Stimulated activated CD4-positive, alpha-beta T cell treated with anti-CD3 and anti-CD28 coated beads, Interleukin-4, amount 100 ng/mL, for 4 hours (primary cell): Measurements from ENCODE around the gene FOXG1.

Experiments used
- DNase-seq, 2 experiments: peaks; one replicate each; pipeline ENCODE4 v3.0.0-alpha.2; 2020

FOXG1 gene

DNA sequence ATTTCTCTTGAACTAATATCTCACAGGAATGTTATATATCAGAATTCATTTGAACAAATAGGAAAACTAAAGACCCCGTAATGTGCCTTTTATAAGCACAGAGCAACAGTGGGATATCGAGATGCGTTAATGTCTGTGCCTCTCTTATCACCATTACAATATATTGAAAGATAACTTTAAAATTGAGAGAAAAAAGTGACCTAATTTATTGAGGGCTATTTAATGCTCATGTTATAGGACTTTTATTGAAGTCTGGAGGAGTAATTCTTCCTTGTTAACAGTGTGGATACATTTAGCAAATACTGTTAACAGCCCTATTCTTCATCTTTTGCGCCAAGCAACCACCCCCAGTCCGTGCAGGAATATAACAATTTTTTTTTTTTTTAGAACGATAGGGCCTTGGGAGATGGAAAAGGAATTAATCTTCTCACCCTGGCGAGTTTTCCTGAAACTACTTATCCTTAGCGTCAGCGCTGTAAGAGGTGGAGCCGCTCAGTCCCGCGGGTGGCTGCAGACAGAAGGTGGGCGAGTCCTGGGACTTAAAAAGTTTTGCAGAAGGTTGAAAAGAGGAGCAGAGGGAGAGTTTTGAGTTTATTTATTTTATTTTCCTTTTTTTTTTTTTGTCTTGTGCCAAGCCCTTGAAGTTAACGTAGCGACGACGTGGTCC is 11.0 kb downstream of the FOXG1 start:
- DNase-seq, result no peak

DNA sequence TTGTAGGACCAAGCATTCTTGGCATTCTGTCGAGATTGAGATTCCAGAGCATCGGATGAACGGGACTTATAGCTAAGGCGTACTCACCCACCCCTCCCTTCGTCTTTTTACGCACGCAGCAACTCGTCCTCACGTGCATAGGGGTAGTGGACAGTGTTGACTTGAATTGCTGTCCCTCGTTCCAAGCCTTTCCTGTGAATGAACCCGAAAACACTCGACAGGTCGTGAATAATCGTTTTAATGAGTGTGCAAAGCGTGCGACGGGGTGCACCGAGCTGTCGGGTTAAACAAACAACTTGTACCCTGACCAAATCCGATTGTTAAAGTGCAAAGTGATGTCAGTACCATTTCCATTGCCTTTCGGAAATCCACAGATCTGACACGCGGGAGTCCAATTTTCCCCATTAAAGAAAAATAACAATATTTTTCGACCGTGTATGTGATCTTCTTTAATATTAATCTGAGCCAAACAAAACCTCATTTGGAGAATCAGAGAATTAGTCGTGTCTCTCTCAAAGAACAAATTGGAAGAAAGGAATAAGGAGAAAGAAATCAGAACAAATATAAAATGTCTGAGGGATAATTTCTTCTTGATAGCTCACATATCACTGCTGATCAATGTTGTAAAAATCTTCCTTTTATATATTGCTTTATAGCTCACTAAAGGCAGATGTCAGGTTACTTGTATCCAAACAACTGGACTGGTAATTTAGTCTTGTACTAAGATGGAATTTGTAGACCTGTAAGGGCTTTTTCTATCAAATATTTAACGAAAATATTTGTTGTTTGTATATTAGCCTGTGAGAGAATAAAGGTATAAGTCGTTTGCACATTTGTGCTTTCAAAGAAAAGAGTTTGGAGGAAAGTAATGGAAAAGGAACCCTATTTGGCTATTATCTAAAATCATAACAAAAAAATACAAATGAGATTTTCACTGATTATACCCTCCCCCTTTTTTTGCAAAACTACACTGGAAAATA is 11.8 kb downstream of the FOXG1 start:
- no peak for DNase-seq

DNA sequence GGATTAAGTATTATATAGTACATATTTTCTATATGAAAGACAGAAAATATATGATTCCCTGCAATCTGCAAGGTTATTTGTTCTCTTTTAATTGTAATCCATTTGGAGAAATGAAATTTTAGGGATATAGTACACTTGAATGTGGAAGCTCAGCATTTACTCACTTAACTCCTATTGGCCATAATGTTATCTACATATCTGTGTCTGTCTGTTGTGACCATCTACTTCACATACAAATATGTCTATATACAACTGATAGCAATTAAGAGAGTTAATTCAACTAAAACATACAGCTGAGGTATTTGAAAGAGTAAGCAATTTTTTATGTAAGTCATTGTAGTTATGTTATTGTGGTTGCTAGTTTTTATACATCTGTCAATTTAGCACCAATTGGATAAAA is 12.9 kb downstream of the FOXG1 start:
- DNase-seq, result no peak

DNA sequence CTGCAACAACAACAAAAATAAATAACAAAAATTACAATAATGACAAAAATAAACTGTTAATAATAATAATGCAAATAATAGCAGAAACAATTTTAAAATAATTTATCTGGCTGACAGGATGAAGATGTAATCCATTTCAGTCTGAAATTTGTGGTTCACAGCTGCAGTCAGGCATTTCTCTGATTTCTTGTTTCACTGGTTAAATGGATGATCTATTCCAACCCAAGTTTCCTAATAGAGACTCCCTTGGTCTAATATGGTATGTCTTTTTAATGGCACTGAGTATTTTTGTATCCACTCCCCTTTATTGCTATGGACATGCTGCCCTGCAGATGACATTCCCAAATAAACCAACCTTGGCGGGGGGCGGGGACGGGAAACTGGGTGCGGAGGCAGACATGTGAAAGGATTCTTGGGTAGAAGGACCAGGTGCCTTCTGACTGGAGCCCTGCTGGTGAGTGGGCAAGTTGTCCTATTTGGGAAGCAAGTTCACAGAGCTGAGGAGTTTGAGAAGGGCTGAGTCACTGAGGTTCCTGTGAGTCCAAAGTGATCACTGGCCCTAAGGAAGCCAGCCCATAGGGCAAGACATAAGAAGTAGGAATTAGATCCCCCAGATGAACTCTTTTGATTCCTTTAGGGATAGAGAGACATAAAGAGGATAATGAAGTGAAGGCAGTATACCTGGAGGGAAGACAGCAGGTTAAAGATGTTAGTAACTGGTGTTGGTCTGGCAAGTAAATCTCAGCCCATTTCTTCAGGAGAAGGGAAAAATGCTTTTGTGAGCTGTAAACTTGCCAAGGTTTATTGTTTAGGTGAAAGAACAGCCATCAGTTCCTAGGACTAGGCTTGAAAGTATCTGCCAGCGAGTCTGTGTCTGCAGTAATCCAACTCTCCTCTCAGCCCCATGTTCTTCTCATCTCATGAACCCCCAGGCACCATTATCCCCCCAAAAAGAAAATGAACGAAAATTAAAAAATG is 14.5 kb downstream of the FOXG1 start:
- no peak for DNase-seq

DNA sequence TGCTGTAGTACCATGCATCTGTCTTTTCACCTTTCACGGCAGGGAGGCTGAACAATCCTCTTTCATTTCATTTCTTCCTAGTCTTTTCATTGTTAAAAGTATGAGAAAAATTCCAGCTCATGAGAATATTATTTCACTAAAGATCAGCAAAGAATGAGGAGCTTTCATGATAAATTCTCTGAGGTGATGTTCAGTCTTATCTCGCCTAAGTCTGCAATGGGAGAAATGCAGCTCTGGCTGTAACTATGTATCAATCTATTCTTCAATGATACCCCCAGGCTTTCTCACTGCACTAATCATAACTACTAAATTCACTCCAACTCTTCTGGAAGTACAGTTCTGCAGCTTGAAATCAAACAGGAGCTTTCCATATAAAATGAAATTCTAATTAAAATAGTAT is 15.7 kb downstream of the FOXG1 start:
- no peak for DNase-seq

DNA sequence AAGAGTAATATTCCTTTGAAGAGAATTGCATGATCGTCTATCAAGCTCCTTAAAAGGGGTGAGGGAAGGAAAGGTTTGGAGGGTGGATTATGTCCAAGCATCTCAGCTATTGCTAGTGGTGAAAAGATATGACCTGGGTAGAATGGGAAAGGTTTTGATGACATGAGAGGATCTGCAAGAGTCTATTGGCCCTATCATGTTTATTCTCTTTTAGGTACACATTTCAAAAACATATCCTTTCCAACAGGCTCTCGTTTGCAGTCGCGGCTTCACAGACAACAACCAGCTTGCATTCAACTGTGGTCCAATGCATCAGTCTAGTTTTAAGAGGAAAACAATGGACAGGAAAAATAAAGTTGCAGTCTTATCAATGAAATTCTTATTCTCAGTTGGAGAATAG is 17.1 kb downstream of the FOXG1 start:
- no peak for DNase-seq

DNA sequence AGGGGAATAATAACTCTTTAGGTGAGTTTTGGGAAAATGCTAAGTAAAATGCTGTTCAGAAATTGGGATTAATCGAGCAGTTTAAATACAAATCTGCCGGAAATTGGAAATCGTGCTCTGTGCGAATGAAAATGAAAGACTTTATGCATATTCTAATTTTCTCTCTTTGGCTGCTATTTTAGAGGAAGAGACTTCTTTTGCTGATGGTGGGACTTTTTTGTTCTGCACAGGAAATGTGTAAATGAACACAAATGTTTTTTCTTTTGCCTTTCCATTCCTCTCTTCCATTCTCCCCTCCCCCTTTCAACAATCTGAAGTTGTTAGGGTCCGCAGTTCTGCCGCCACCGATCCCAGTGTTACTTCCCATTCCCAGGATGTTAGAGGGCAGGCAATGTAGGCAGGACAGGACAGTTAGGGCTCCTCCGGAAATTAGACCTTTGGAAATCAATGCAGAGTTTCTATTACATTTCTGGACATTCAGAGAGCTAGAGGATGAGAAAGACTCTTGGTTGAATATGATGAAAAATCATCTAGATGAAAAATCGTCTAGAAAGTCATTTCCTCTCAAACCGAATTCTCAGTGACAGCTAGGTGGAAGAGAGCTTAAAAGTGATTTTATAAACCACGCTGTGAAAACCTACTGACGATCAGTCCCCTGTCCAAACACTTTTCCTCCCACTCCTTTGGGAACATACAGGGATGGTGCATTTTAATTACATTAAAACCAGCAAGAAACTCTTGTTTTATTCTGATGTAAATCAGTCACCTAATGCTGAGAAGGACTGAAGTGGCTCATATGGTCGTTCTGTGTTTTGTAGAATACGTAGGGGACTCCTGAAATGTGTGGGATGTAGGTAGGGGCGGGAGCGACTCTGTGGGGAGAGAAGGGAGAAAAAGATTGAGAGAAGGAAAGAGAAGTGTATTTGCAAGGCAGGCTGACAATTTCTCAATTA is 17.8 kb downstream of the FOXG1 start:
- no peak for DNase-seq

DNA sequence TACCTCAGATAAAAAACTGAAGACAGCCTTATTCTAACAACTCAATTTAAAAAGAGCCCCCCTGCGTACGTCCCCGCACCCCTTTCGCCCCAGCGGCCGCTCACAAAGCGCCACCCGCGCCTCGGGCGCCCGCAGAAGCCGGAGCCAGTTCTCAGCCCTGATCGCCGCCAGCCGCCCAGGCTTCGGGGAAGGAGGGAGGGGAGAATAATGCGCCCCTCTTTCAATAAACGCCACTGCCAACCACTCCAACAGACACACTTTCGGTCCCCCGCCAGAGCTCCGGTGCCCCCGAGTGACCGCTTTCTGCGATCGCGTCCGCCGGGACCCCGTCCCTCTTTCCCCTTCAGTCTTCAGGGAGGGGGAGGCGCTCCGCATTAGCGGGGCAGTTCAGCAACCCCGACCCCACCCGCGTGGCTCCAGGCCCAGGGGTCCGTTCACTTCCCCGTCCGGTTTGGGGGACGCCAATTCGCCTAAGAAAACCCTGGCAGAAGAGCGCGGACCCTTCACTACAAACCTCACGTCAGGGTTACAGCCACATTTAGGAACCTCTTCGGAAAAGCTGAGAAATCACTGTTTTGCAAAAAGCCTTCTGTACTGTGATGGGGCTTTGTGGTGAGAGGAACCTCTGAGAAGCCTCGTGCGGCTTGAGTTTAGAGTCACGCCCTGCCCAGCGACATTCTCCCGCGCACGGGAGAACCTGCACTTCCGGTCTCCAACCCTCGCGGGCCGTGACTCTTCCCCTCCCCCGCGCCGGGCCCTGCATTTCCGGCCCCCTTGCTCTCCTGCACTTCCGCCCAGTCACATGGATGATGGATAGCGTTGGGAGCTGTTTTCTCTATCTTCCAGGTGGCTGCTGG is 18.7 kb downstream of the FOXG1 start:
- DNase-seq, result no peak

DNA sequence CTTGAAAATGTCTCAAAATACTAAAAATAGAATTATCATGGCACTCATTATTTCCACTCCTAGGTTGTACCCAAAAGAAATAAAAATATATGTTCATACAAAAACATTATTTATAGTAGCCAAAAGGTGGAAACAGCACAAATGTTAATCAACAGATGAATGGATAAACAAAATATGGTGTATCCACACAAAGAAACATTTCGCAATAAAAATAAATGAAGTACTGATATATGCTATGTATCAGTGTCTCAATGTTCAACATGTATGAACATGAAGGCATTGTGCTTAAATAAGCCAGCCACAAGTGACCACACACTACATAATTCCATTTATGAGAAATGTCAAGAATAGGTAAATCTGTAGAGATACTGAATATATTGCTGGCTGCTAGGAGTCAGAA is 40.9 kb downstream of the FOXG1 start:
- no peak for DNase-seq

DNA sequence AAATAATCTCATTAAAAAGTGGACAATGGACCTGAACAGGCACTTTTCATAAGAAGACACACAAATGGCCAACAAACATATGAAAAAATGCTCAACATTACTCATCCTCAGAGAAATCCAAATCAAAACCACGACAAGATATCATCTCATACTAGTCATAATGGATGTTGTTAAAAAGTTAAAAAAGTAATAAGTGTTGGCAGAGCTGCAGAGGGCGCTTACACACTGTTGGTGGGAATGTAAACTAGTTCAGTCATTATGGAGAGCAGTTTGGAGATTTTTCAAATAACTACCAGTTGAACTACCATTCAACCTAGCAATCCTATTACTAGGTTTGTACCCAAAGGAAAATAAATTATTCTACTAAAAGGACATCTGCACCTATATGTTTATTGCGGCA is 47.2 kb downstream of the FOXG1 start:
- no peak for DNase-seq
